Measurements from ENCODE around the gene RORC.

DNA sequence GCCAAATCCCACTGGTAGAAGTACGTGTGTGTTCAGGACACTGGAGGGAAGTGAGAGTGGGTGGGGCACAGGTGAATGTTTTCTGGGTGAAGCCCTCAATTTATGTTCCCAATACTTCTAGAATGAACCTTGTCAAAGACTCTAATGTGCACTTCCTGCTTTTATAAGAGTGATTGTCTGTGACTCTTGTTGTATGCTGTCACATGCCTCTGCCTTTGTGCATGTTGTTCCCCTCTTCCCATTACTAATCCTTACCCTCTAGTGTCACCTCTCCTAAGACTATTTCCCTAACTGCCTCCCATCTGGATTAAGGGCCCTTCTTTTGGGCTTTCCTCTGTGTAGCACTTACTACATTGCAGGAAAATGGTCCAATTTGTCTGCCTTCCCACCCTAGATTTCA lies 23.8 kb downstream of the RORC start:
- no peak for TF ChIP-seq POLR2A (IDR thresholded peaks at IDR 0.05)
- TF ChIP-seq, protein P1, sequence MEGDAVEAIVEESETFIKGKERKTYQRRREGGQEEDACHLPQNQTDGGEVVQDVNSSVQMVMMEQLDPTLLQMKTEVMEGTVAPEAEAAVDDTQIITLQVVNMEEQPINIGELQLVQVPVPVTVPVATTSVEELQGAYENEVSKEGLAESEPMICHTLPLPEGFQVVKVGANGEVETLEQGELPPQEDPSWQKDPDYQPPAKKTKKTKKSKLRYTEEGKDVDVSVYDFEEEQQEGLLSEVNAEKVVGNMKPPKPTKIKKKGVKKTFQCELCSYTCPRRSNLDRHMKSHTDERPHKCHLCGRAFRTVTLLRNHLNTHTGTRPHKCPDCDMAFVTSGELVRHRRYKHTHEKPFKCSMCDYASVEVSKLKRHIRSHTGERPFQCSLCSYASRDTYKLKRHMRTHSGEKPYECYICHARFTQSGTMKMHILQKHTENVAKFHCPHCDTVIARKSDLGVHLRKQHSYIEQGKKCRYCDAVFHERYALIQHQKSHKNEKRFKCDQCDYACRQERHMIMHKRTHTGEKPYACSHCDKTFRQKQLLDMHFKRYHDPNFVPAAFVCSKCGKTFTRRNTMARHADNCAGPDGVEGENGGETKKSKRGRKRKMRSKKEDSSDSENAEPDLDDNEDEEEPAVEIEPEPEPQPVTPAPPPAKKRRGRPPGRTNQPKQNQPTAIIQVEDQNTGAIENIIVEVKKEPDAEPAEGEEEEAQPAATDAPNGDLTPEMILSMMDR (IDR thresholded peaks at IDR 0.05), result no peak
